ENCODE measurements around the gene MAGEB4.
"Not testable (repeated sequence)": the region's sequence is repeated elsewhere in the genome, so short reads cannot be mapped to it uniquely, and the experiment has no call there.

Gene MAGEB4

GRCh38 chrX:30241724-30242415 is at the start of gene MAGEB4:
Gene MAGEB4 (plus strand): TSS chrX:30242000. CDS start chrX:30242136, 136 bp downstream.
- DNase-seq = no peak

- not testable (repeated sequence) for DNase-seq
Measured at GRCh38 chrX:30193910-30194309, 47.9 kb upstream of the MAGEB4 start.

- DNase-seq = no peak
Measured at GRCh38 chrX:30196322-30196721, 45.5 kb upstream of the MAGEB4 start.

GRCh38 chrX:30212172-30212571 is 29.6 kb upstream of the MAGEB4 start:
- DNase-seq = no peak

GRCh38 chrX:30215357-30215843 is 26.4 kb upstream of the MAGEB4 start, which contains the start of gene MAGEB2:
Gene MAGEB2 (plus strand): TSS chrX:30215563. CDS start chrX:30218581, 3,018 bp downstream.
- no peak for DNase-seq

GRCh38 chrX:30217465-30217864 is 24.3 kb upstream of the MAGEB4 start:
- no peak for DNase-seq

GRCh38 chrX:30219372-30219771 is 22.4 kb upstream of the MAGEB4 start:
- DNase-seq = no peak

GRCh38 chrX:30220661-30221060 is 21.1 kb upstream of the MAGEB4 start:
- no peak for DNase-seq

GRCh38 chrX:30224536-30224935 is 17.3 kb upstream of the MAGEB4 start:
- no peak for DNase-seq

- DNase-seq = no peak
Measured at GRCh38 chrX:30228526-30228925, 13.3 kb upstream of the MAGEB4 start.

GRCh38 chrX:30230395-30230794 is 11.4 kb upstream of the MAGEB4 start, which contains the start of gene MAGEB3:
Gene MAGEB3 (plus strand): TSS chrX:30230657. CDS start chrX:30235925, 5,268 bp downstream.
- DNase-seq = no peak

GRCh38 chrX:30246769-30247489 is 5.1 kb downstream of the MAGEB4 start, which contains the start of gene MAGEB1:
Gene MAGEB1 (plus strand): TSS chrX:30247146. CDS start chrX:30250494, 3,348 bp downstream.
- no peak for DNase-seq

- DNase-seq = no peak
Measured at GRCh38 chrX:30248854-30249253, 7.1 kb downstream of the MAGEB4 start.

GRCh38 chrX:30253257-30253656 is 11.5 kb downstream of the MAGEB4 start:
- DNase-seq = no peak

GRCh38 chrX:30259927-30260326 is 18.1 kb downstream of the MAGEB4 start:
- DNase-seq = no peak

GRCh38 chrX:30261012-30261411 is 19.2 kb downstream of the MAGEB4 start:
- no peak for DNase-seq

GRCh38 chrX:30262763-30263162 is 21.0 kb downstream of the MAGEB4 start:
- DNase-seq = no peak

- DNase-seq = no peak
Measured at GRCh38 chrX:30270639-30271038, 28.8 kb downstream of the MAGEB4 start.

- DNase-seq = no peak
Measured at GRCh38 chrX:30275498-30275897, 33.7 kb downstream of the MAGEB4 start.

GRCh38 chrX:30278365-30278764 is 36.6 kb downstream of the MAGEB4 start:
- DNase-seq = no peak

- no peak for DNase-seq
Measured at GRCh38 chrX:30280428-30280827, 38.6 kb downstream of the MAGEB4 start.

GRCh38 chrX:30282527-30282926 is 40.7 kb downstream of the MAGEB4 start:
- no peak for DNase-seq

GRCh38 chrX:30283456-30284200 is 41.8 kb downstream of the MAGEB4 start:
- DNase-seq = no peak

All from activated CD4-positive, CD25-positive, alpha-beta regulatory T cell treated with anti-CD3 and anti-CD28 coated beads, Interleukin-2, amount 50 U/mL, for 72 hours (primary cell).